ENCODE results near the gene KRT86.

- TF ChIP-seq POLR2A (IDR thresholded peaks at IDR 0.05; ENCODE audit: low read depth, low read length): no peak
- TF ChIP-seq TAF1 (IDR thresholded peaks at IDR 0.05; ENCODE audit: borderline replicate concordance, low read depth, low read length): no peak
Observed at GRCh38 chr12:52342781-52343490, 68.5 kb downstream of the KRT86 start.

All from GM12892 (cell line).